GM18907 (cell line): ENCODE measurements around the gene HDDC3.
A peak's percentile ranks its signal among the peaks of the same experiment; 100 is the strongest.
"Not testable (repeated sequence)": the region's sequence is repeated elsewhere in the genome, so short reads cannot be mapped to it uniquely, and the experiment has no call there.

Experiments used
- ATAC-seq: cut with Tn5 transposase; IDR thresholded peaks from one replicate; pipeline ENCODE4 v1.9.1; 2021; ENCODE audit warnings: mild to moderate bottlenecking, moderate library complexity; ENCODE audit not compliant: unreplicated experiment

Gene HDDC3

DNA sequence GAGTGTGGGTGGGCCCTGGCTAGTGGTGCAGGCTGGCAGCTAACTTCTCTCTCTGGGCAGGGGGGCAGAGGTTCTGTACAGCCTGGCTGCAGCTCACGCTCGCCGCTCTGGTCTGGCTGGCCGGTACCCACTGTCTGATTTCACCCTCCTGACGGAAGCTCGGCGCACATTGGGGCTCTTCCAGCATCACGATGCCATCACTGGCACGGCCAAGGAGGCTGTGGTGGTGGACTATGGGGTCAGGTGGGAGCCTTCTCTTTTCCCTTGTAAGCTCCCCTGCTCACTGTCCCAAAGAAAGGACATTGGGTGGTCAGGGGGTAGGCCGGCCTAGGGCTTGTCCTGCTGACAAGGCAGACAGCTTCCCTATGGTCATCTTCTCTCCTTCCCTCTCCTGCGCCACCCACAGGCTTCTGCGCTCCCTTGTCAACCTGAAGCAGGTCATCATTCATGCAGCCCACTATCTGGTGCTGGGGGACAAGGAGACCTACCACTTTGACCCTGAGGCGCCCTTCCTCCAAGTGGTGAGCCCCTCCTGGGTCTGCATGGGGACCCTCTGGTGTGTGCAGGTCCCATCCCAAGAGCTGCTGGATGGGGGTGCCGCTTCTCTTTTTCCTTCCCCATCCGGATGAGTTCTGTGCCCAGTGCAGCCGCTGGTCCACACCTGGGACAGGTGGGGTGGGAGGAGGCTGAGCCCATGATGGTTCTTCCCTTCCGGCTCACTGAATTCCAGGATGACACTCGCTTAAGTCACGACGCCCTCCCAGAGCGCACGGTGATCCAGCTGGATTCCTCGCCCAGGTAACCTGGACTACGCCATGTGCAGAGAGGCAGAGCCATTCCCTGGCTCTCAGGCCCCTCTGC, 21.7 kb downstream of the HDDC3 start:
- no peak for ATAC-seq

DNA sequence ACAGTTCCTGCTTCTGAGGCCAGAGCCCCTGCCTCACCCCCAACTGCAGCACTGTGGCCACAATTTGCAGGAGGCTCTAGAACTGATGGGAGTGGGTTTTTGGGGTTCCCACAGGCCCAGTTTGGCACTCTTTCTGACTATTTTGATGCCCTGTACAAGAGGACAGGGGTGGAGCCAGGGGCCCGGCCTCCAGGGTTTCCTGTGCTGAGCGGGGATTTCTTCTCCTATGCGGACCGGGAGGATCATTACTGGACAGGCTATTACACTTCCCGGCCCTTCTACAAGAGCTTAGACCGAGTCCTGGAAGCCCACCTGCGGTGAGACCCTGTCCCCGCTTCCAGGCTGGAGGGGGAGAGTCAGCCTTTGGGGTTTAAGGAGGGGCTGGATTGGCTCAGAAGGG, 22.4 kb downstream of the HDDC3 start:
- ATAC-seq: no peak

DNA sequence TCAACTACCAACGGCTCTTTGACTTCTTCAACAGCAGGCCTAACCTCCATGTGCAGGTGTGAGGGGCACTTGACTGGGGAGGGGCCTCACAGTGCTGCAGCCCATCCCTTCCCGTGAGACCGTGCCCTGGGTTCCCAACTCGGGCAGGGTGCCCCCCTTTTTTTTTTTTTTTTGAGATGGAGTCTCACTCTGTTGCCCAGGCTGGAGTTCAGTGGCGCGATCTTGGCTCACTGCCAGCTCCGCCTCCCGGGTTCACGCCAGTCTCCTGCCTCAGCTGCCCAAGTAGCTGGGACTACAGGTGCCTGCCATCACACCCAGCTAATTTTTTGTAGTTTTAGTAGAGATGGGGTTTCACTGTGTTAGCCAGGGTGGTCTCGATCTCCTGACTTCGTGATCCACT, 22.9 kb downstream of the HDDC3 start:
- ATAC-seq: not testable (repeated sequence)

DNA sequence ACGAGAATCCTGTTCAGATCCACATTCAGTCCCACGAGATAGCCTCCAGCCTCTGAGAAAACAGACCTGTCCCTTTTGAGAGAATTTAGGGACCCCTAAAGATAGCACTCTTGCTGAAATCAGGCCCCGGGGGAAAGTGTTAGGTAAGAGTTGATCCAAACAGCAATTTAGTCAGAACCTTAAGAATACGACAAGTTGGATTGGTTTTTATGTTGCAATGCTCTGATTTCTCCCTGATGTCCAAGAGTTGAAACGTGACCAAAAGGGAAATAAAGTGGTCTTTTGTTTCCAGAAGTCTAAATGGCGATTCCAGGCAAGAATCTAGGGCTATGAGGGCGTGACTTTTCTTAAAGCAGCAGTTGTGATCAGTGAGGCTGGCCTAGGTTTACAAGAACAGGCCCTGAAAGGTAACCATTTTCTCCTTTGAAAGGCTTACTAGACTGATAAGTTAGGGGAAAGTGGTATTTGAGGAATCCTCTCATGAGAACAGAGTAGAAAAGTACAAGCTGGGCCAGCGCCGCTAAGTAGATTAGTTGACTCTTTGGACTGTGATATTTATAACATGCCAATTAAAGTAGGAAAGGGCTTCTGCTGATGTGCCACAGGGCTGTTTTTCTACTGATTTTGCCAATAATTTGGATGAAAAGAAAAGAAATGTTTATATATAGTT, 24.4 kb downstream of the HDDC3 start:
- ATAC-seq: no peak

DNA sequence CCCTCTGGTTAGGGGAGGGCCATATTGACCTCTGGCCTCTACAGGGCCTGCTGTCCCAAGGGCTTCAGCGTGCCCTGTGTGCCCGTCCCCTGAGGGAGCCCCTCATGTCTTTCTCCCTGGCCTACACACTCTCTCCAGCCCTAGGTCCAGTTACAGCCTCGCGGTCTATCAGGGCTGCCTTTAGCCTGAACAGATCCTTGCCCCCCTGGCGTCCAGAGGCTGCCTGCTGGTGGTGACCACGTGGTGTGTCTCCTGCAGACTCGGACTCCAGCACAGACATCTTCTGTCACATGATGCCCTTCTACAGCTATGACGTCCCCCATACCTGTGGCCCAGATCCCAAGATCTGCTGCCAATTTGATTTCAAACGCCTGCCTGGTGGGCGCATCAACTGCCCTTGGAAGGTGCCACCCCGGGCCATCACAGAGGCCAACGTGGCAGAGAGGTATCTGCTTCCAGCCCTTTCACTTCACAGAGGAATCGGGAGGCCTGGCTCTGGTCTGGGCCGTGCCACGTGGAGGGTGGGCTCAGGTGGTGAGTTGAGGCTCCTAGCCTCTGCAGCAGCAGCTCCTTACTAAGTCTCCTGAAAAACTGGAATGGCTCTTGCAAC, 25.2 kb downstream of the HDDC3 start:
- ATAC-seq: no peak

DNA sequence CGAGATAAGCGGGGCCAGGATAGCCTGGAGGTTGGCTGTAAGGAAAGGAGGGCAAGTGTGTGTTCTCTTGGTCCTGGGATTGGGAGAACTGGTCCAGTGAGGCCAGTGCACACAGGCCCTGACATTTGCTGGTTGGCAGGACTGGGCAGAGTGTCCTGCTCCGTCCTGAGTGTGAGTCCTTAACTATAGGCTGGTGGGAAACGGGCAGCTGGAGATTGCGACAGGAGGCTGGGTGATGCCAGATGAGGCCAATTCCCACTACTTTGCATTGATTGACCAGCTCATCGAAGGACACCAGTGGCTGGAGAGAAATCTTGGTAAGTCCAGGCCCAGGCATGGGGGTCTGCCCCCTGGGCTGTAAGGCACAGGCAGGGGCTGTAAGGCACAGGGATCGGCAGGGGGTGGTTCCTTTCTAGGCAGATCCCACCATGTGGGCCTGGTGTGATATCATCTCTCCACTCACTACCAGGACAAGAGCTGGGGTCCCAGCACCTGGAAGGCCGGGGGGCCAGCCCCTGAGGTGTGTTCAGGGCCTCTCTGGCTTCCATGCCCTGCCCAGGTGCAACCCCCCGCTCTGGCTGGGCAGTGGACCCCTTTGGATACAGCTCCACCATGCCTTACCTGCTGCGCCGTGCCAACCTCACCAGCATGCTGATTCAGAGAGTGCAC, 26.0 kb downstream of the HDDC3 start:
- ATAC-seq: no peak

DNA sequence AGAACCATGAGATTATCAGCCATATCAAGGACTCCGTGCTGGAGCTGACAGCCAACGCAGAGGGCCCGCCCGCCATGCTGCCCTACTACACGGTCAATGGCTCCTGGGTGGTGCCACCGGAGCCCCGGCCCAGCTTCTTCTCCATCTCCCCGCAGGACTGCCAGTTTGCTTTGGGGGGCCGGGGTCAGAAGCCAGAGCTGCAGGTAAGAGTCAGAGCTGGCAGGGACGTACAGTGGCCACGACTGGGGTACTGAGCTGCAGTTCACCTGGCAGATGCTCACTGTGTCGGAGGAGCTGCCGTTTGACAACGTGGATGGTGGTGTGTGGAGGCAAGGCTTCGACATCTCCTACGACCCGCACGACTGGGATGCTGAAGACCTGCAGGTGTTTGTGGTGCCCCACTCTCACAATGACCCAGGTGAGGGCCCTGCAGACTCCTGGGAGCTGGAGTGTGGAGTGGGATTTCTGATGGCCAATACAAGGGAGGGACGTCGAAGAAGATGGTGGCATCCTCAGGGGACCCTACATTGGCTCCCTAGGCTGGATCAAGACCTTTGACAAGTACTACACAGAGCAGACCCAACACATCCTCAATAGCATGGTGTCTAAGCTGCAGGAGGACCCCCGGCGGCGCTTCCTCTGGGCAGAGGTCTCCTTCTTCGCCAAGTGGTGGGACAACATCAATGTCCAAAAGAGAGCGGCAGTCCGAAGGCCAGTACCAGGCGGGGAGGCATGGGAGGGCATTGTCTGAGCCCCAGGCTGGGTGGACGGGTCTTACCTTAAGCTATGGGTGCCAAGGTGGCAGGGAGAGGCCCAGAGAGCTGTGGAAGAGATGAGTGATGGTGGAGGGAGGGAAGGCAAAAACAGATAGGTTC, 26.8 kb downstream of the HDDC3 start:
- no peak for ATAC-seq

DNA sequence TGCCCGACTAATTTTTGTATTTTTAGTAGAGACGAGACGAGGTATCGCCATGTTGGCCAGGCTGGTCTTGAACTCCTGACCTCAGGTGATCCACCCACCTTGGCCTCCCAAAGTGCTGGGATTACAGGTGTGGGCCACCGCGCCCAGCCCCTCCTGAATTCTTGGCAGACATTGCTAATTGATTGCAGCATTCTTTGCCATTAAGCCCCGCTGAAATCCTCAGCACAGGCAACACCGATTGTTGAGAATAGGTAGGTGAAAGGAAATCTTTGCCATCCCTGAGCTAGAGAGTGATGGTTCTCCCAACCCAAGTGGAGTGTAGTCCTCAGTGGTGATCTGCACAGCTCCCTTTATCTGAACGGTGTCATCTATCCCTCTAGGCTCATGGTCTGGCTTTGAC, 27.6 kb downstream of the HDDC3 start:
- no peak for ATAC-seq

DNA sequence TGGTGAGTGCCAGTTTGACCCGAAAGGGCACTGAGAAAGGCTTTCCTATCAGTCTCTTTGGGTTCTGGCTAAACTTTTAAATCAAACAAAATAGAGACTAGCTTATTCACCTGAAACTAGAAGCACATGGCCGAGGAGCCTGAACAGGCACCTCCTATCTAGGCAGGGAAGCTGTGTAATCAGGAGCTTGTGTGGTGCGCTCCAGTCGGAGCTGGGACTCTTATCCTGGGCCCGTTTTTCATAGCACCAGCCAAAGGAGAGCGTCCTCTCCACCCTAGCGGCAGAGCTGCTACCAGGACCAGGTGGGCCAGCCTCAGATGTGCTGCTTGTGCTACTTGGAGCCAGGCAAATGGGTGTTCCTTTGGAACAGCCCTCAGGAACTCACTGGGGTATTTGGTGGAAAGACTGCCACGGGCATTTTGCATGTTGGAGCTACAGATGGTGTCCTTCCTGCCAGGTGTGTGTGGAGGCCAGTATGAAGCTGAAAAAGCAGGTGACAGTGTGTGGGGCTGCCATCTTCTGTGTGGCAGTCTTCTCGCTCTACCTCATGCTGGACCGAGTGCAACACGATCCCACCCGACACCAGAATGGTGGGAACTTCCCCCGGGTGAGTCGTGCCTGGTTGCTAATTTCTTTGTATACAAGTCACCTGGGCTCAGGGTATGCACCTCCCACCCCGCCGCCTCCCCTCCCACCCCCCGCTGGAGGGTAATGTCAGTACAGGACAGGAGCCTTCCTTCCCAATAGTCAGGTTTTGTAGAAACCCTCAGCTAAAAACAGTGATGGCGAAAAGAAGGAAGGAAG, 28.4 kb downstream of the HDDC3 start:
- no peak for ATAC-seq

DNA sequence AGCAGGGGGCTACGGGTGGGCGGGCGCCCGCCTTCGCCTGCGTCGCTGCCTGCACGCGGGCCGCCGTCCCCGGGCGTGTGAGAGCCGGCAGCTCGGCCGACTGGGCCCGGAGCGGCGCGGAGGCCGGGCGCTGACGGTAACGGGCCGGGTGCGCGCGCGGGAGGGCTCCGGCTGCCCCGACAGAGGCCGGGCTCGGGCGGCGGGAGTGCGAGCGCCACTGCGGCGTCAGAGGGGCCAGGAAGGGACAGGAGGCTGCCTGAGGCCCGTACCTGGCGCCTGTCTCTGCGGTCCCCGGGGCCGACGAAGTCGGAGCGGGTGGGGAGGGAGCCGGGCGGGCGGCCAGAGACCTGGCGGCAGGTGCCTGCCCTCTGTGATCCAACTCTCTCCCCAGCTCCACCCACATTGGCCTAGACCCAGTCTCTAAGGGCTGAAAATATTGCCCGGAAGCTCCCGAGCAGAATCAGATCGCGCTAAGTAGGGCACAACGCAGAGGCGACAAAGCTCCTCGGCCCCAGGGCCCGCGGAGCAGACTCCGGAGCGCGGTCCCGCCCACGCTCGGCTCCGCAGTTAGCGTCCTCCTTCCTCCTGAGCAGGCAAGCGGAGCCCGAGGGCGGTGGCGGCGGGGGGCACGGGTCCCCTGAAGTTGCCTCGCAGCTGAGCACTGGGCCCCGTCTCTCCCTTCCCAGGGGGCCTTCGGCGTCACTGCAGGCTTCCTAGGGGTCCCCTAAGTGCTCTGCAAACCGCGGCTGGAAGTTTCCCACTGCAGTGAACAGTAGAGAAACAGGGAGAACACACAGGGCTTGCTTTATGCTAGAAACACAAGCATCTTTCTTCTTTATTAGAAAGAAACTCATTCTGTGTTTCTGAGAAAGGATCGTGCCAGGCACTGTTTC, 29.3 kb downstream of the HDDC3 start, which contains the start of gene MAN2A2:
MAN2A2 (plus strand) TSS at position 463 of the 893 bp plus-strand sequence. CDS start 906 bp downstream, outside the sequence.
- peak; percentile 50 for ATAC-seq

DNA sequence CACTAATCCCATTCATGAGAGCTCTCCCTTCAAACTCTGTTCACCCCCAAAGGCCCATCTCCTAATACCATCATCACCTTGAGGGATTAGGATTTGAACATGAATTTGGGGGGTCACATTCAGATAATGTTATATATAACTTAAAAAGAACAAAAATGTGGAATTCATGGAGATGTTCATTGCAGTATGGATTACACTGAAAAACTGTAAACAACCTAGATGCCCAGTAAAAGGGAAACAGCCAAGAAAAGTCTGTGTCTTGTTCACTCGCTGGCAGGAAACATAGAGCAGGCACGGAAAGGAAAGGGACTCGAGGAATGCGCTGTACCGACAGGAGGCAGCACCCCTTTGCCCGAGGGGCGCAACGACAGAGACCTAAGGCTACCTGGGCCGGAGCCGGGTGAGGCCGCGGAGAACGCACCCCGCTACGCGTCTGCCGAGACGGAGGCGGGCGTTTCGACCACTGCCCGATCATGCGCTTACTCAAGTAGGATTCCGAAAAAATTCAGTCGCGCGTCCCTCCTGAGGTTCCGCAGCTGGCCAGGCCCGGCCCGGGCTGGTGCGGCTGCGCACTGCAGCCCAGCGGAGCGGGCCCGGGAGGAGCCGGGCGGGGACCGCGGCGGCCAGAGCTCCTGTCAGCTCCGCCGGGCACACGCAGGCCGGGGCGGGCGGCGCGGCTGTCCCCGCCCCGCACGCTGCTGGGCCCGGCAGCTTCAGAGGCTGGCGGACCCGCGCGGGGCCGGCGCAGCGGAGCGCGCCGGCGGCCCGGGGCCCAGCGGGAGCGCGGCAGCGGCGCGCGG, 30.1 kb downstream of the HDDC3 start:
- peak; percentile 72 for ATAC-seq

DNA sequence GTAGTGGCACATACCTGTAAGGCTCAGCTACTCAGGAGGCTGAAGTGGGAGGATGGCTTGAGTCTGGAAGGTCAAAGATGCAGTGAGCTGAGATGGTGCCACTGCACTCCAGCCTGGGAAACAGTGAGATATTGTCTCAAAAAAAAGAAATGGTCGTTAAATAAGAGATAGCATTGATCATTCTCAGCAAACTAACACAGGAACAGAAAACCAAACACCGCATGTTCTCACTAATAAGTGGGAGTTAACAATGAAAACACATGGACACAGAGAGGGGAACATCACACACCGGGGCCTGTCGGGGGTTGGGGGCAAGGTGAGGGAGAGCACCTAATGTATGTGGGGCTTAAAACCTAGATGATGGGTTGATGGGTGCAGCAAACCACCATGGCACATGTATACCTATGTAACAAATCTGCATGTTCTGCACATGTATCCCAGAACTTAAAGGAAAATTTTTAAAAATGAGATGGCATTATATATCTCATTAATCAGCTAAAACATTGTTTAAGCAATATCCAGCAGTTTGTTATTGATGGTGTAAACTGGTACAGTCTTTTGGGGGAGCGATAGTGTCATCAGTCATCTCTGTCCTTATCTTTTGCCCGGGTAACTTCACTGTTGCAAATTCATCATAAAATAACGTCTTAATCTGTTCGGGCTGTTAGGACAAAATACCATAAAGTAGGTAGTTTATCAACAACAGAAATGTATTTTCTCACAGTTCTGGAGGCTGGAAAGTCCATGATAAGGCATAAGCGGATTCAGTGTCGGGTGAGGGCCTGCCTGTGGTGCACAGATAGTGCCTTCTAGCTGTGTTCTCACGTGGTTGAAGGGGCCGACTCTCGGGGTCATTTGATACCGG, 30.9 kb downstream of the HDDC3 start:
- ATAC-seq: no peak

DNA sequence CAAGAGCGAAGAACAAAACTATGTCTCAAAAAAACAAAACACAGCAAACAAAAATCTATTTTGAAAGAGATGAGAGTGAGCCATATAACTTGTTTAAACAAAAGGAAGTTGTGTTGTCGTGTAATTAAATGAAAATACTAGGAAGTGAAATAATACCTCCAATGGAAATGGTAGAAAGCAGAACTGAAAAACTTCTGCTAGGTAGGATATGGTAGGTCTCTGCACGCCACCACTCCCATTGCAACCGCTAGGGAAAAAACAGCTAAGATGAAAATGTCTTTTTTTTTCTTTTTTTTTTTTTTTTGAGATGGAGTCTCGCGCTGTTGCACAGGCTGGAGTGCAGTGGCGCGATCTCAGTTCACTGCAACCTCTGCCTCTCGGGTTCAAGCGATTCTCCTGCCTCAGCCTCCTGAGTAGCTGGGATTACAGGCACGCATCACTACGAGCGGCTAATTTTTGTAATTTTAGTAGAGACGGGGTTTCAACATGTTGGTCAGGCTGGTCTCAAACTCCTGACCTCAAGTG, 35.2 kb downstream of the HDDC3 start:
- peak; percentile 44 for ATAC-seq

DNA sequence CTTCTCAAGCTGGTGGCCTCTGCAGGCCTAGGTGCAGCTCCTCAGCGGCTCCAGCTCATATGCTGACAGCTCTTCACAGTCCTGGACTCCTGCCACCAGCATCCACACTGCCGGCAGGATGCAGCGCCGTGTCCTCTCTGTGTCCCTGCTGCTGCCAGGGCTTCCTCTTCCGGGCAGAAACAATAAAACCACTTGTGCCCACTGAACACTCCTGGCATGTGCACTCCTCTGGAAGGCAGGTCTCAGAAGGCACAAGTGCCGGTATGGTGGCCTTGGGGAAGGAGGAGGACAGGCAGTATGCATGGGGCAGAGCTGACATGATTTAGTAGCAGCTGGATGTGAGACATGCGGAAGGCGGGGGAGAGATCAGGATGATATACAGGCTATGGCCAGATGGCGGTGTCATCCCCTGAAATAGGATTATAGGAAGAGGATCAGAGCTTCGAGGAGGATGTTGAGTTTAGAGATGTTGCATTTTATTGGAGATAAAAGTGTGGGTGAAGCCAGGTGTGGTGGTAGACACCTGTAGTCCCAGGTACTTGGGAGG, 36.7 kb downstream of the HDDC3 start:
- ATAC-seq: no peak

DNA sequence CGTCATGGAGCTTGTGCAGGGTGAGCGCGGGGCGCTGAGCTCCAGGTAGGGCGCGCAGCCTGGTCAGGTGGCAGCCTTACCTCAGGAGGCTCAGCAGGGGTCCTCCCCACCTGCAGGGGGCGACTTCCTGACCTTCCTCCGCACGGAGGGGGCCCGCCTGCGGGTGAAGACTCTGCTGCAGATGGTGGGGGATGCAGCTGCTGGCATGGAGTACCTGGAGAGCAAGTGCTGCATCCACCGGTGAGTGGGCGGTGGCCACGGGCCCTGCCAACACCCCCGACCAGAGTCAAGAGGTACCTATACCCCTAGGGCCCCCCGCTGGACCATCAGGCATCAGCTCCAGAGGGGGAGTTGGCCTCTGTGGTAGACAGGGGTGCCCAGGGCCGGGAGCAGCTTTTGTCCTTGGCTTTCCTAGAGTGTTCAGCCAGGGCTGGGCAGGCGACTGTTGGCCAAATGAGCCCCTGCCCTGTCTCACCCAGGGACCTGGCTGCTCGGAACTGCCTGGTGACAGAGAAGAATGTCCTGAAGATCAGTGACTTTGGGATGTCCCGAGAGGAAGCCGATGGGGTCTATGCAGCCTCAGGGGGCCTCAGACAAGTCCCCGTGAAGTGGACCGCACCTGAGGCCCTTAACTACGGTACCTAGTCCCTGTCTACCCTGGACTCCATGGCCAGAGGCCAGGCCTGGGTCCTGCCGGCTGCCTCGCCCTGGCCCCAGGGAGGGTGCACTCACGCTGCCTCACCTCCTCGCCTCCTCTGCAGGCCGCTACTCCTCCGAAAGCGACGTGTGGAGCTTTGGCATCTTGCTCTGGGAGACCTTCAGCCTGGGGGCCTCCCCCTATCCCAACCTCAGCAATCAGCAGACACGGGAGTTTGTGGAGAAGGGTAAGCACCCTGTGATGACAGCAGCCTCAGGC, 38.9 kb downstream of the HDDC3 start:
- ATAC-seq: no peak
